Stomach (tissue), 4 donors: ENCODE data around the gene PCDH9.

ENCODE experiments used
- EP300 ChIP-seq: sonication (generic); formaldehyde crosslinking; IDR thresholded peaks from one replicate; pipeline ENCODE4 v1.6.1; 2017; ENCODE audit warnings: antibody characterized with exemption
- POLR2A ChIP-seq, 4 donors: fragments of 450-650 bp; IDR thresholded peaks; one replicate each; pipeline ENCODE4 v1.6.1; 2016; ENCODE audit warnings: antibody characterized with exemption in 4 of 4, control low read depth in 2 of 4, mild to moderate bottlenecking in 1 of 4, moderate library complexity in 1 of 4
- POLR2AphosphoS5 ChIP-seq, 3 donors: sonication (generic); formaldehyde crosslinking; IDR thresholded peaks; one replicate each; pipeline ENCODE4 v1.6.1; 2016; ENCODE audit warnings: antibody characterized with exemption in 3 of 3
- TF ChIP-seq, protein P1 (sequence below), 7 experiments: fragments of 450-650 bp in 4 of 7; fragments of 200-600 bp in 3 of 7; sonication (generic) in 3 of 7; IDR thresholded peaks; one replicate each; pipeline ENCODE4 v1.5.1; 2016 to 2019; ENCODE audit warnings: antibody characterized with exemption in 7 of 7, control low read depth in 2 of 7, mild to moderate bottlenecking in 1 of 7

DNA sequence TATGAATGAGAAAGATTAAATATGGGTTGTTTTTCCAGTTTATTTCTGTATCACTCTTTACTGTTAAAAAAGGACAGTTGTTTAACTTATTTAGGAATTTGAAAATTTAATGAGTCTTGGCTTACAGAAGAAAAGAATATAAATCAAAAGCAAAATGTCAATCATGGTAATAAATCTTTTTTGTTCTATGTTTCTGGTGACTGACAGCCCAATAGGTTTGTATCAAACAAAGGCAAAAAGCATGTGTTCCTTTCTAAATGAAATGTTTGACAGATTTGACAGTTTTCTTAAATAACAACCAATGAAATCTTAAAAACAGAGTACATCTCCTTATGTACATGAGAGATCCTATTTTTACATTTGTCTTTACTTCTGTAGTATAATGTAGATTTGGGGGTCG lies 11.0 kb downstream of the PCDH9 start:
- no peak for TF ChIP-seq POLR2AphosphoS5 (IDR thresholded peaks at IDR 0.05)
- TF ChIP-seq, protein P1, sequence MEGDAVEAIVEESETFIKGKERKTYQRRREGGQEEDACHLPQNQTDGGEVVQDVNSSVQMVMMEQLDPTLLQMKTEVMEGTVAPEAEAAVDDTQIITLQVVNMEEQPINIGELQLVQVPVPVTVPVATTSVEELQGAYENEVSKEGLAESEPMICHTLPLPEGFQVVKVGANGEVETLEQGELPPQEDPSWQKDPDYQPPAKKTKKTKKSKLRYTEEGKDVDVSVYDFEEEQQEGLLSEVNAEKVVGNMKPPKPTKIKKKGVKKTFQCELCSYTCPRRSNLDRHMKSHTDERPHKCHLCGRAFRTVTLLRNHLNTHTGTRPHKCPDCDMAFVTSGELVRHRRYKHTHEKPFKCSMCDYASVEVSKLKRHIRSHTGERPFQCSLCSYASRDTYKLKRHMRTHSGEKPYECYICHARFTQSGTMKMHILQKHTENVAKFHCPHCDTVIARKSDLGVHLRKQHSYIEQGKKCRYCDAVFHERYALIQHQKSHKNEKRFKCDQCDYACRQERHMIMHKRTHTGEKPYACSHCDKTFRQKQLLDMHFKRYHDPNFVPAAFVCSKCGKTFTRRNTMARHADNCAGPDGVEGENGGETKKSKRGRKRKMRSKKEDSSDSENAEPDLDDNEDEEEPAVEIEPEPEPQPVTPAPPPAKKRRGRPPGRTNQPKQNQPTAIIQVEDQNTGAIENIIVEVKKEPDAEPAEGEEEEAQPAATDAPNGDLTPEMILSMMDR (IDR thresholded peaks at IDR 0.05): no peak
- no peak for TF ChIP-seq POLR2A (IDR thresholded peaks at IDR 0.05)
- no peak for TF ChIP-seq EP300
